ENCODE data around the gene ITPRID1. TPM values are rescaled to one million over a fixed set of nuclear protein-coding genes. Genes with fewer than 3 reads are reported as not detected.

The ITPRID1 gene
- total RNA-seq, 1 donor from 2014 or later = not detected

DNA sequence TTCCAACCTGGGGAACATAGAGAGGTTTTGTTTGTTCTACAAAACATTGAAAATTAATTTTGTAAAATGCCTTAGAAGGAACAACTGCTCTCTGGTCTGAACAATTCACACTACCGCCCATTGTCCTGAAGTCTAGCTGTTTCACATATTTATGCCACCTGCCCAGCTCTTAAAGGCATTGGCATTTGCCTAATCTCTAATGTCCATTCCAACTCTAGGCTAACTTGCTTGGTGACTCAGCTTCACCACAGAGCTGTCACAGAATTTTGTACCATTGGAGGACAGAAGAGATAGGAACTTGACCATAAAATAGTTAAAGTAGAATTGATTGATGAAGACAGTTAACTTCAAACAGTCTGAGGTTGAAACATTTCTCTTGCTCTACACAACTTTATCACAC, 119.6 kb downstream of the ITPRID1 start:
- peaks cover 5% of the 10 kb centered on the region for H3K4me1 ChIP-seq
- H3K27me3 ChIP-seq (ENCODE audit: low read depth) = no peaks in the 10 kb centered on the region
- no peak overlapping the region for H3K27ac ChIP-seq (replicated peaks)
- H3K36me3 ChIP-seq = no peaks in the 10 kb centered on the region
- DNase-seq = no peak
- H3K4me3 ChIP-seq = no peak overlapping the region
- intact Hi-C loops (cut with micrococcal nuclease) = loop anchor here (10.0 kb wide), 1 partner anchor 439 kb away; no protein-coding TSS in a partner anchor
- H3K9me3 ChIP-seq (replicated peaks) = no peaks in the 10 kb centered on the region
- TF ChIP-seq, protein P1, sequence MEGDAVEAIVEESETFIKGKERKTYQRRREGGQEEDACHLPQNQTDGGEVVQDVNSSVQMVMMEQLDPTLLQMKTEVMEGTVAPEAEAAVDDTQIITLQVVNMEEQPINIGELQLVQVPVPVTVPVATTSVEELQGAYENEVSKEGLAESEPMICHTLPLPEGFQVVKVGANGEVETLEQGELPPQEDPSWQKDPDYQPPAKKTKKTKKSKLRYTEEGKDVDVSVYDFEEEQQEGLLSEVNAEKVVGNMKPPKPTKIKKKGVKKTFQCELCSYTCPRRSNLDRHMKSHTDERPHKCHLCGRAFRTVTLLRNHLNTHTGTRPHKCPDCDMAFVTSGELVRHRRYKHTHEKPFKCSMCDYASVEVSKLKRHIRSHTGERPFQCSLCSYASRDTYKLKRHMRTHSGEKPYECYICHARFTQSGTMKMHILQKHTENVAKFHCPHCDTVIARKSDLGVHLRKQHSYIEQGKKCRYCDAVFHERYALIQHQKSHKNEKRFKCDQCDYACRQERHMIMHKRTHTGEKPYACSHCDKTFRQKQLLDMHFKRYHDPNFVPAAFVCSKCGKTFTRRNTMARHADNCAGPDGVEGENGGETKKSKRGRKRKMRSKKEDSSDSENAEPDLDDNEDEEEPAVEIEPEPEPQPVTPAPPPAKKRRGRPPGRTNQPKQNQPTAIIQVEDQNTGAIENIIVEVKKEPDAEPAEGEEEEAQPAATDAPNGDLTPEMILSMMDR (IDR thresholded peaks at IDR 0.05; ENCODE audit: borderline replicate concordance) = no peak

DNA sequence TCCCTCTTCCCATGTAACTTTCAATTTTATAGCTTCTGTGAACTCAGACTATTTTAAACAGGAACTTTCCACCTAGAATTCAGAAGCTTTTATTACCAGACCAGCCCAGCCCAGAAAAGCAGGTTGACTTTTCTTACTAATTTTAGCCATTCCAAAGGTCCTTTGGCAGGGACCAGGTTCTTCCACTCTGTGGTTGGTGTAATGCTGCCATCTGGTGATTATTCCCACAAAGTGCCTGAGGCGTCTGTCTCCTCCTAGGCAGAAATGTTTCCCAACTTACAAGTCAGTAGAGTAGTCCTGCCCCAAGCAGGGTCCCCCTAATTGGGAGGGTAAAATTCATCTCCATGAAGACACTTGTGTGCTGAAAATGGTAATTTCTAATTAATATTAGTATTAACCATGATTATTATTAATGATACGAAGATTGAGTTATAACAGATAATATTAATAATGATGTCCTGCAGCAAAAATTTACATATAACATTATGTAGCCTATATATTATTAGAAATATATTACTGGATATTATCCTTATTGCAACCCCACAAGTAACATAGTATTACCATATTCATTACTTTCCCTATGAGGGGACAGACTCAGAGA, 120.1 kb downstream of the ITPRID1 start:
- Histone ChIP-seq H3K4me1 (peaks cover 5% of the 10 kb centered on the region), H3K36me3 (no peaks in the 10 kb centered on the region), H3K27ac (replicated peaks) (no peak overlapping the region), H3K4me3 (no peak overlapping the region), H3K9me3 (replicated peaks) (no peaks in the 10 kb centered on the region), H3K27me3 (ENCODE audit: low read depth) (no peaks in the 10 kb centered on the region)
- DNase-seq = no peak
- intact Hi-C loops (cut with micrococcal nuclease) = loop anchor here (10.0 kb wide), 1 partner anchor 439 kb away; no protein-coding TSS in a partner anchor
- TF ChIP-seq, protein P1 (IDR thresholded peaks at IDR 0.05; ENCODE audit: borderline replicate concordance) = peak; percentile 76

DNA sequence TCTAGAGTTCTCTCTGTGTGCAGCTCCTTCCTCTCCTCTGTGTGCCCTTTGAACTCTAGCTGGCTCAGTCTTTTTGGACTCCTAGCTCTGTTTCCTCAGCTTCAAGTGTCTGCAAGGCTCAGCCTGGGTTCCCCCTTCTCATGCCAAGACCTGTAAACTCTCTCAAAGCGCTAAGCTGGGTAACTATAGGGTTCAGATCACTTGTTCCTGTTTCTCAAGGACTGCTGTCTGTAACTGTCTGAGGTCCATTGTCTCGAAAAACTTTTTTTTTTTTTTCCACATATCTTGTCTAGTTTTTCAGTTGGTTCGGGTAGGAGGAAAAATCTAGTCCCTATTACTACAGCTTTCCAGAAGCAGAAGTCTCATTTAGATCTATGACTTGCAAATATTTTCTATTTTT, 126.5 kb downstream of the ITPRID1 start:
- TF ChIP-seq, protein P1 (IDR thresholded peaks at IDR 0.05; ENCODE audit: borderline replicate concordance) = no peak
- H3K27ac ChIP-seq (replicated peaks) = no peak overlapping the region
- H3K27me3 ChIP-seq (ENCODE audit: low read depth) = no peaks in the 10 kb centered on the region
- H3K9me3 ChIP-seq (replicated peaks) = peaks cover 3% of the 10 kb centered on the region
- intact Hi-C loops (cut with micrococcal nuclease) = no loop called here
- no peak for DNase-seq
- no peaks in the 10 kb centered on the region for H3K36me3 ChIP-seq
- H3K4me3 ChIP-seq = no peak overlapping the region
- peaks cover 4% of the 10 kb centered on the region for H3K4me1 ChIP-seq

DNA sequence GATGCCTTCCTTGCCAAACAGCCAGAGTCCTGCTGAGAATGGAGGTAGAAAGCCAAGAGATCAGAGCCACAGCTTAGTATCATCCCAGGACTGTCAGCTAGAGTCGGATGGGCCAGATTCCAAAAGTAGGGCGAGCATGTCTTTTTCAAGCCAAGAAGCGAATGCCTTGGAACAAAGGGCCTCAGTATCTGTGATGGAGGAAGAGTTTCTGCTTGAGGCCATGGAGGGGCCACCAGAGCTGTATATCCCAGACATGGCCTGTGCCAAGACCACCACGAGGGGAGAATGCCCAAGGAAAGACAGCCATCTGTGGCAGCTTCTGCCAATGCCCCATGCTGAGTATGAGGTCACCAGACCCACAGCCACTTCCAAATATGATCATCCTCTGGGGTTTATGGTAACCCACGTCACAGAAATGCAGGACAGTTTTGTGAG, 128.8 kb downstream of the ITPRID1 start:
- H3K4me1 ChIP-seq = peaks cover 4% of the 10 kb centered on the region

DNA sequence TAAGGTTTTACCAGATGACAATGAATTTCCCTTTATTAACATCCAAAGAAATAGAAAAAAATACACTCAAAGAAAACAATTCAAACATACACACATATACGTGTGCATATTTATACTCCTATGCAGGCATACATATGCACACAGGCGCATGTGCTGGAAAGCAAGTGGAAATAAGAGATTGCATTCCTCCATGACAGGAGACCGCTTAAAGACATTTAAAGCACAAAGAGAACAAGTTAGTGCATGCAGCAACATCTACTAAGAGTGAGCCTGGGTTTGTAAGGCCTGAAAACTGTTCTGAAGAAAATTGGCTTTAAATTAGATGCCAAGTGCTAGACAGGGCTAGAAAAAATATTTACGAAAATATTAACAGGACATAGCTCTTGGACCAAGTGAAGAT, 133.1 kb downstream of the ITPRID1 start:
- intact Hi-C loops (cut with micrococcal nuclease) = no loop called here
- Histone ChIP-seq H3K4me1 (peaks cover 4% of the 10 kb centered on the region), H3K4me3 (no peak overlapping the region), H3K27ac (replicated peaks) (no peak overlapping the region), H3K36me3 (no peaks in the 10 kb centered on the region), H3K27me3 (ENCODE audit: low read depth) (no peaks in the 10 kb centered on the region), H3K9me3 (replicated peaks) (no peaks in the 10 kb centered on the region)
- TF ChIP-seq, protein P1 (IDR thresholded peaks at IDR 0.05; ENCODE audit: borderline replicate concordance) = no peak
- DNase-seq = no peak

More for the DNA sequence above, 128.8 kb downstream of the ITPRID1 start:
- Histone ChIP-seq H3K27ac (replicated peaks) (no peak overlapping the region), H3K27me3 (ENCODE audit: low read depth) (no peaks in the 10 kb centered on the region), H3K4me3 (no peak overlapping the region), H3K9me3 (replicated peaks) (peaks cover 3% of the 10 kb centered on the region), H3K36me3 (no peaks in the 10 kb centered on the region)
- intact Hi-C loops (cut with micrococcal nuclease) = no loop called here
- TF ChIP-seq, protein P1 (IDR thresholded peaks at IDR 0.05; ENCODE audit: borderline replicate concordance) = no peak
- no peak for DNase-seq
